Measurements from ENCODE around the gene LPA. TPM values are rescaled to one million over a fixed set of nuclear protein-coding genes. Genes with fewer than 3 reads are reported as not detected.

Gene LPA
- total RNA-seq, 1 donor from 2014 or later, result not detected

DNA sequence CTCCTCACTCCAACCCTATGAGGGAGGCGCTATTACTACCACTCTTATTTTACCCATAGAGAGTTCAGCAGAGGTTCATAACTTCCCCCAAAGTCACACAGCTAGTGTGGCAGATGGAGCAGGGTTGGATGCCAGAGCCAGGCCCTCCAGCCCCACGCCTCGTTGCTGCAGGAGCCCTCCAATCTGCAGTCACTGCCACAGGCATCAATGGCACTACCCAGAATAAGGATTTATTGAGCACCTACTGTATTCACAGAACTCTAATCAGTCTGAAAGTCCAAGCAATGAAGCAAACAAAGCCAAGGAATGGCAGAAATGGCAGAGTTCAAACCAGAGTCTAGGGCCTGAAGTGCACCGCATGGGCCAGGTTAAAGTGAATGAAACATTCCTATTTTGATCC, 144.9 kb downstream of the LPA start:
- Histone ChIP-seq H4K20me1 (ENCODE audit: insufficient read depth, low read length) (no peaks in the 10 kb centered on the region), H3K27ac (ENCODE audit: low read depth, low read length) (no peak overlapping the region), H3K79me2 (ENCODE audit: insufficient read depth, low read length) (no peaks in the 10 kb centered on the region), H3K9ac (ENCODE audit: low read length) (no peak overlapping the region), H3K4me3 (ENCODE audit: insufficient read depth, low read depth, low read length) (no peak overlapping the region), H3K9me3 (ENCODE audit: insufficient read depth, low read depth, low read length) (no peaks in the 10 kb centered on the region), H3K4me1 (ENCODE audit: insufficient read depth, low read length) (no peaks in the 10 kb centered on the region), H3K4me2 (ENCODE audit: low read length) (no peak overlapping the region), H2AFZ (ENCODE audit: low read depth, low read length) (no peak overlapping the region), H3K36me3 (ENCODE audit: insufficient read depth, low read length) (no peaks in the 10 kb centered on the region), H3K27me3 (ENCODE audit: insufficient read depth, low read length) (no peaks in the 10 kb centered on the region)
- H3K27ac Mint-ChIP-seq (ENCODE audit: unreplicated experiment), result no peak overlapping the region
- no peaks in the 10 kb centered on the region for H3K4me1 Mint-ChIP-seq (ENCODE audit: low read depth, unreplicated experiment)
- TF ChIP-seq CTCF (IDR thresholded peaks at IDR 0.05; ENCODE audit: insufficient read depth, low read depth, low read length) (no peak), EZH2 (IDR thresholded peaks at IDR 0.05; ENCODE audit: insufficient read depth, low read length) (no peak)
- no peaks in the 10 kb centered on the region for H3K27me3 Mint-ChIP-seq (ENCODE audit: low read depth, unreplicated experiment)
- no peaks in the 10 kb centered on the region for H3K36me3 Mint-ChIP-seq (ENCODE audit: low read depth, unreplicated experiment)
- H3K9me3 Mint-ChIP-seq (ENCODE audit: unreplicated experiment), result peaks cover 11% of the 10 kb centered on the region
- DNase-seq (ENCODE audit: low read depth) (no peak), FAIRE-seq (no peak)
- peak overlapping the region; percentile 91 for H3K4me3 Mint-ChIP-seq (ENCODE audit: unreplicated experiment)

DNA sequence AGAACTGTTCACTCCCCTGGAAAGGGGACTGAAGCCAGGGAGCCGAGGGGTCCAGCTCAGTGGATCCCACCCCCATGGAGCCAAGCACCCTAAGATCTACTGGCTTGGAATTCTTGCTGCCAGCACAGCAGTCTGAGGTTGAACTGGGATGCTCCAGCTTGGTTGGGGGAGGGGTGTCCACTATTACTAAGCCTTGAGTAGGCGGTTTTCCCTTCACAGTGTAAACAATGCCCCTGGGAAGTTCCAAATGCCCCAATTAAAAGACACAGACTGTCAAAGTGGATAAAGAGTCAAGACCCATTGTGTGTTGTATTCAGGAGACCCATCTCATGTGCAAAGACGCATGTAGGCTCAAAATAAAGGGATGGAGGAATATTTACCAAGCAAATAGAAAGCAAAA, 150.2 kb downstream of the LPA start:
- H4K20me1 ChIP-seq (ENCODE audit: insufficient read depth, low read length), result no peaks in the 10 kb centered on the region
- no peak overlapping the region for H3K9ac ChIP-seq (ENCODE audit: low read length)
- no peaks in the 10 kb centered on the region for H3K27me3 ChIP-seq (ENCODE audit: insufficient read depth, low read length)
- FAIRE-seq (no peak), DNase-seq (ENCODE audit: low read depth) (no peak)
- no peaks in the 10 kb centered on the region for H3K79me2 ChIP-seq (ENCODE audit: insufficient read depth, low read length)
- TF ChIP-seq EZH2 (IDR thresholded peaks at IDR 0.05; ENCODE audit: insufficient read depth, low read length) (no peak), CTCF (IDR thresholded peaks at IDR 0.05; ENCODE audit: insufficient read depth, low read depth, low read length) (no peak)
- H3K27ac ChIP-seq (ENCODE audit: low read depth, low read length), result no peak overlapping the region
- no peaks in the 10 kb centered on the region for H3K4me1 ChIP-seq (ENCODE audit: insufficient read depth, low read length)
- H3K36me3 Mint-ChIP-seq (ENCODE audit: low read depth, unreplicated experiment), result no peaks in the 10 kb centered on the region
- H3K9me3 ChIP-seq (ENCODE audit: insufficient read depth, low read depth, low read length), result no peaks in the 10 kb centered on the region
- no peak overlapping the region for H3K4me3 Mint-ChIP-seq (ENCODE audit: unreplicated experiment)
- H3K9me3 Mint-ChIP-seq (ENCODE audit: unreplicated experiment), result peaks cover 14% of the 10 kb centered on the region
- H2AFZ ChIP-seq (ENCODE audit: low read depth, low read length), result no peak overlapping the region
- no peak overlapping the region for H3K4me3 ChIP-seq (ENCODE audit: insufficient read depth, low read depth, low read length)
- no peaks in the 10 kb centered on the region for H3K36me3 ChIP-seq (ENCODE audit: insufficient read depth, low read length)
- H3K4me2 ChIP-seq (ENCODE audit: low read length), result no peak overlapping the region
- H3K27ac Mint-ChIP-seq (ENCODE audit: unreplicated experiment), result no peak overlapping the region
- no peaks in the 10 kb centered on the region for H3K27me3 Mint-ChIP-seq (ENCODE audit: low read depth, unreplicated experiment)
- H3K4me1 Mint-ChIP-seq (ENCODE audit: low read depth, unreplicated experiment), result peaks cover 2% of the 10 kb centered on the region

GRCh38 chr6:160510976-160511617, 153.0 kb downstream of the LPA start:
- TF ChIP-seq EZH2 (IDR thresholded peaks at IDR 0.05; ENCODE audit: insufficient read depth, low read length) (no peak), CTCF (IDR thresholded peaks at IDR 0.05; ENCODE audit: insufficient read depth, low read depth, low read length) (no peak)
- Histone ChIP-seq H3K27ac (ENCODE audit: low read depth, low read length) (no peak overlapping the region), H3K9me3 (ENCODE audit: insufficient read depth, low read depth, low read length) (no peaks in the 10 kb centered on the region), H3K9ac (ENCODE audit: low read length) (no peak overlapping the region), H3K27me3 (ENCODE audit: insufficient read depth, low read length) (no peaks in the 10 kb centered on the region), H3K36me3 (ENCODE audit: insufficient read depth, low read length) (no peaks in the 10 kb centered on the region), H3K4me1 (ENCODE audit: insufficient read depth, low read length) (no peaks in the 10 kb centered on the region), H3K79me2 (ENCODE audit: insufficient read depth, low read length) (no peaks in the 10 kb centered on the region), H2AFZ (ENCODE audit: low read depth, low read length) (no peak overlapping the region), H3K4me2 (ENCODE audit: low read length) (no peak overlapping the region), H3K4me3 (ENCODE audit: insufficient read depth, low read depth, low read length) (no peak overlapping the region), H4K20me1 (ENCODE audit: insufficient read depth, low read length) (no peaks in the 10 kb centered on the region)
- no peak for FAIRE-seq
- no peak overlapping the region for H3K27ac Mint-ChIP-seq (ENCODE audit: unreplicated experiment)
- H3K4me1 Mint-ChIP-seq (ENCODE audit: low read depth, unreplicated experiment), result peaks cover 6% of the 10 kb centered on the region
- no peak for DNase-seq (ENCODE audit: low read depth)
- no peaks in the 10 kb centered on the region for H3K36me3 Mint-ChIP-seq (ENCODE audit: low read depth, unreplicated experiment)
- H3K4me3 Mint-ChIP-seq (ENCODE audit: unreplicated experiment), result no peak overlapping the region
- H3K27me3 Mint-ChIP-seq (ENCODE audit: low read depth, unreplicated experiment), result peaks cover 4% of the 10 kb centered on the region
- H3K9me3 Mint-ChIP-seq (ENCODE audit: unreplicated experiment), result peaks cover 11% of the 10 kb centered on the region

Measured in astrocyte (in vitro differentiated cells and primary cell).